Measurements from ENCODE around the gene TSEN2. TPM values are rescaled to one million over a fixed set of nuclear protein-coding genes. Genes with fewer than 3 reads are reported as not detected.

TSEN2 gene
- total RNA-seq, 2 experiments from 2014 or later, result 31.5 to 32.9 TPM

DNA sequence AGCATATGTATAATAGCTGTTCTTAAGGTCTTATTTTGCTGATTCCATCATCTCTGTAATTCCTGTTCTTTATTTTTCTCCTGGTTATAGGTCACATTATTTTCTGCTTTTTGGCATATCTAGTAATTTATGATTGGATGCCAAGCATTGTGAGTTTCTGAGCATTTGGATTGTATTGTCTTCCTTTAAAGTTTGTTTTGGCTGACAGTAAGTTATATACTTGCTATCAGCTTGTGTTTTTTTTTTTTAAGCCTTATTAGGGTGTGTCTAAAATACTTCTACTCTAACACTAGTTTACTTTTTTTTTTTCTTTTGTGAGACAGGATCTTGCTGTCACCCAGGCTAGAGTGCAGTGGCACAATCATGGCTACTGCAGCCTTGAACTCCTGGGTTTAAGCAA lies 82.7 kb downstream of the TSEN2 start:
- ChIA-PET POLR2A (no interaction called here), CTCF (no interaction called here)

DNA sequence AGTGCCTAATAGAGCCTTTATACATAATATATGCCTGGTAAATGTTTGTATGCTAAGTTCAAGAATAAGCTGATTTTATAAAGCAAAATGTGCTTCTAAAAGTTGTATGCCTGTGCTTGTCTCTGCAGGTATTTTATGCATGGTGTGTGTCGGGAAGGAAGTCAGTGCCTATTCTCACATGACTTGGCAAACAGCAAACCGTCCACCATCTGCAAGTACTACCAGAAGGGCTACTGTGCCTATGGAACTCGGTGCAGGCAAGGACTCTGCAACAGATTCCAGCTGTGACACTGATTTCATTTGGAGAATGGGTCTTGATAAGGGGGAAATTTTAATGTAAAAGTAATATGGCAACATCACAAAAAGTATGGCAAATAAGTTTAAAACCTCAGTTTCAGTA lies 84.5 kb downstream of the TSEN2 start:
- CTCF ChIA-PET, result interaction anchor here (0.6 to 1.7 kb wide), 2 partner anchors 8 to 148 kb away, joined by 3 to 4 read pairs; no protein-coding TSS in a partner anchor
- POLR2A ChIA-PET, result interaction anchor here (0.6 kb wide), 2 partner anchors 10 to 120 kb away, joined by 3 to 4 read pairs; no protein-coding TSS in a partner anchor

DNA sequence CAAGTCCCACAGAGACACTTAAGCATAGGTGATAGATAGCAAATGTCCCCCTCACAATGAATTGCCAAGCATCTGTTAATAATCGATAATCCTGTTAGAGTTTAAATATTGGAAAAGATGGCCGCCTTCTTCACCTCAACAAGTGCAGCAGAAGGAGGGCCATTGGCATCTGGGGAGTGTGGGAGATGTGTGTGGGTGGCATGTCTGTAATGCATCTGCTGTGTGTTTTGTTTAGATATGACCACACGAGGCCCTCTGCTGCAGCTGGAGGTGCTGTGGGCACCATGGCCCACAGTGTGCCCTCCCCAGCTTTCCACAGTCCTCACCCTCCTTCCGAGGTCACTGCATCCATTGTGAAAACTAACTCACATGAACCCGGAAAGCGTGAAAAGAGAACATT lies 85.6 kb downstream of the TSEN2 start:
- ChIA-PET CTCF (interaction anchor here (1.7 kb wide), 1 partner anchor 9 kb away, joined by 4 read pairs; no protein-coding TSS in a partner anchor), POLR2A (no interaction called here)

DNA sequence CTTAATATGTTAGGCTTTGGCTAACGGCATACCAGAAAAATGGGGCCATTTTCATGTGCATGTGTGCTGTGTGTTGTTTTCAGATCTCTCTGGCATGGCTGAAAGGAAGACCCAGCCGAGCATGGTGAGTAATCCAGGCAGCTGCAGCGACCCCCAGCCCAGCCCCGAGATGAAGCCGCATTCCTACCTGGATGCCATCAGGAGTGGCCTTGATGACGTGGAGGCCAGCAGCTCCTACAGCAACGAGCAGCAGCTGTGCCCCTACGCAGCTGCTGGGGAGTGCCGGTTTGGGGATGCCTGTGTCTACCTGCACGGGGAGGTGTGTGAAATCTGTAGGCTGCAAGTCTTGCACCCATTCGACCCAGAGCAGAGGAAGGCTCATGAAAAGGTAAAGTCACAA lies 87.7 kb downstream of the TSEN2 start:
- ChIA-PET CTCF (no interaction called here), POLR2A (no interaction called here)

DNA sequence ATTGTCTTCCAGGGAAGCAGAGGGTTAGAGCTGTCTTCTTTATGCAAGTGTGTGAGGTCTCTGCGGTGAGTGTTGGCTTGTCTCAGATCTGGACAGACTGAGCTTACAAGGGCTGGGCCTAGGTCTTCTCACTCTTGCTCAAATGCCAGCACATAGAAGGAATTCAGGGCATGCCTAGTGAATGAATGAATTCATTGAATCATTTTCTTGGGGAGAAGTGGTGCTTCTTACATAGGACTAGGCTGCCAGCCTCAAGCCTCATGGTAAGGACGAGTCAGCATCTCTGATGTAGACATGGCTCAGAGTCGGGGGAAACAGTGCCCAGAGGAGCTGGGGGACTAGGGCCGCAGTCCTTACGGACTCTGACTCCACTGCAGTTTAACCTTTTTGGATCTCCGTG lies 89.9 kb downstream of the TSEN2 start:
- CTCF ChIA-PET, result no interaction called here

DNA sequence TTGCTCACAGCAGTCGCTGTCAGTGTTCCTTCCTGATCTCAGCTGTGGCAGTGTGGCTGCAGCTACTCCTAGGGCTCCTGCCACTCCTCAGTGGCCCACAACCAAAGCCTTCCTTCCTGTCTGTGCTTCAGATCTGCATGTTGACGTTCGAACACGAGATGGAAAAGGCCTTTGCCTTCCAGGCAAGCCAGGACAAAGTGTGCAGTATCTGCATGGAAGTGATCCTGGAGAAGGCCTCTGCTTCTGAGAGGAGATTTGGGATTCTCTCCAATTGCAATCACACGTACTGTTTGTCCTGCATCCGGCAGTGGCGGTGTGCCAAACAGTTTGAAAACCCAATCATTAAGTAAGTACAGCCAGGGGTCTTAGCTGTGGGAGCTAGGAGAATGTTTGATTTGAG lies 90.4 kb downstream of the TSEN2 start:
- POLR2A ChIA-PET, result no interaction called here

More for the DNA sequence above, 89.9 kb downstream of the TSEN2 start:
- POLR2A ChIA-PET, result no interaction called here

DNA sequence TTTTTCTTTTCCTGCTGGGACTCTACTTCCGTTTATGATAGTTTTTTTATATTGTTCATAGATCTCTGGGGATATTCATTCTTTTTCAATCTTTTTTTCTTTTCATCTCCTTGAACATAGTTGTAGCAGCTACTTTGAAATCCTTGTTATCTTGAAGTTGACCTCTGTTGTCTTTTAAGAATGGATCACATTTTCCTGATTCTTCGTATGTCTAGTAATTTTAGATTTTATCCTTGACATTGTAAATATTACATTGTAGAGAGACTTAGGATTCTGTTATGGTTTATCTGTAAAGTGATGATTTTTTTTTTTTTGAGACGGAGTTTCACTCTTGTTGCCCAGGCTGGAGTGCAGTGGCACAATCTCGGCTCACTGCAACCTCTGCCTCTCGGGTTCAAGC lies 93.1 kb downstream of the TSEN2 start:
- POLR2A ChIA-PET, result no interaction called here
- CTCF ChIA-PET, result interaction anchor here (1.6 kb wide), 1 partner anchor 30 kb away, joined by 4 read pairs; no protein-coding TSS in a partner anchor

More for the DNA sequence above, 90.4 kb downstream of the TSEN2 start:
- CTCF ChIA-PET, result no interaction called here

DNA sequence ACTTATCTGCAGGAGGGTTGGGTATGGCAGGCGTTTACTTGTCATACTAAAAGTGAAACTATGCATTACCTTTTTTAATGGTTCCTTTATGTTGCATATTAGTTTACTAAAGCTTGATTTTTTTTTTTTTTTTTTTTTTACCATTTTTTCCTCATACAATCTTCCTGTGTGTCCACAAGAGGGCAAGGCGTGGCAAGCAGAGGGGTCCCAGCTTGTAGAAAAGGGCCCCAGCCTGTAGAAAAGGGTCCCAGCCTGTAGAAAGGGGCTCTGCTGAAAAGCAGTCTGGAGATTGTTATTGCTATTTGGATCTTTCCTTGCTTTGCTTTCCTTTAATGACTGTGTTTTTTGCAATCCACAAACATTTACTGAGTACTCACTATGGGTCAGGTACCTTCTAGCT lies 94.5 kb downstream of the TSEN2 start:
- POLR2A ChIA-PET, result interaction anchor here (1.2 kb wide), 1 partner anchor 10 kb away, joined by 4 read pairs; no protein-coding TSS in a partner anchor
- CTCF ChIA-PET, result interaction anchor here (1.6 kb wide), 1 partner anchor 28 kb away, joined by 4 read pairs; no protein-coding TSS in a partner anchor

DNA sequence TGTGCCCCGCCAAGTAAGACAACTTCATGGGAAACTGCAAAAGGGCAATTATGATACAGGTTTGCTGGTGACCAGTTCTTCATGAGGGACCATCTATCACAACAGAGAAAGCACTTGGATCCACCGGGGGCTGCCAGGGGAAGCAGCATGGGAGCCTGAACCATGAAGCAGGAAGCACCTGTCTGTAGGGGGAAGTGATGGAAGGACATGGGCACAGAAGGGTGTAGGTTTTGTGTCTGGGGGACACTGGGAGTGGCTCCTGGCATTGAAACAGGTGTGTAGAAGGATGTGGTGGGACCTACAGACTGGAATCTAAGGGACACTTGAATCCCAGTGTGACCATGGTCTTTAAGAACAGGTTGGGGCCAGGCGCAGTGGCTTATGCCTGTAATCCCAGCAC lies 95.2 kb downstream of the TSEN2 start:
- ChIA-PET POLR2A (interaction anchor here (1.2 kb wide), 1 partner anchor 11 kb away, joined by 4 read pairs; no protein-coding TSS in a partner anchor), CTCF (interaction anchor here (1.4 kb wide), 1 partner anchor 46 kb away, joined by 3 read pairs; no protein-coding TSS in a partner anchor)

DNA sequence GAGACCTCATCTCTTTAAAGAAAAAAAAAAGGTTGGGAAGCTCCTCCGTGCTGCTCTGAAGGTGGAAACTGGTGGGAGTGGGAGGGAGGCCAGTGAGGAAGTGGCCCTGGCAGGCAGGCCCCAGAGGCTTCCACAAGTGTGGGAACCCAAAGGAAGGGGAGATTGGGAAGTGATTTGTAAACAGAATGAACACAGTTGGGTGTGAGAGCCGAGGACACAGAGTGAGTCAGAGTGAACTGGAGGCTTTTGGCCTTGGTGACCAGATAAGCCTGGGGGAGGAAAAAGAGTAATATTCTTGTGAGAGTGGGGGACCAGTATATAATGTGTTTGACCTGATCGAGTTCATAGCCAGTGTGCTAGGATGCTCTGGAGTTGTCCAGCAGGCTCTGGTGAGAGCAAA lies 95.6 kb downstream of the TSEN2 start:
- POLR2A ChIA-PET, result no interaction called here
- CTCF ChIA-PET, result interaction anchor here (1.4 kb wide), 1 partner anchor 45 kb away, joined by 3 read pairs; no protein-coding TSS in a partner anchor

DNA sequence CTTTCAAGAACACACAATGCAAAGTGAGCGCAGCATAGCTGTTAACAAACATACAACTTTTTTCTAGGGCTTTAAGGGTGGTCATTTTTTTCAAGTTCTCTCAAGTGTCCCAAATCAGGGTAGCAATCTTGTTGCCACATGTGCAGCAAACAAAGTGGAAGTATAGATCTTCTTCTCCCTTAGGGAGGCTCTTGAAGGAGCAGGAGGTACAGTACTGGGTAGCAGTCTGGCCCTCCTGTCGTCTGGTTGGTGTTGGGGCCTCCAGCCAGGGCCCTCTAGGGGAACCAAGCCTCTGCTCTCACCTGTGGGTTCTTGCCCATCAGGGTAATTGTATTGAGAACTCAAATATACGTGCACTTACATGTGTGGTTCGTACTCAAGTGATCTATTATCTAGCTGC lies 98.5 kb downstream of the TSEN2 start:
- CTCF ChIA-PET, result interaction anchor here (0.6 kb wide), 1 partner anchor 738 kb away, joined by 3 read pairs; no protein-coding TSS in a partner anchor
- POLR2A ChIA-PET, result no interaction called here

Other genes with a start within 250 kb of the TSEN2 start
- under 1 TPM; 0.53 to 0.80 TPM for gene PPARG, start 195.4 kb upstream of the TSEN2 start, total RNA-seq
- gene MKRN2OS, start 61.0 kb downstream of the TSEN2 start, total RNA-seq, result not detected
- 10 to 100 TPM; 25.4 to 28.6 TPM for gene MKRN2, start 72.6 kb downstream of the TSEN2 start, total RNA-seq
- 10 to 100 TPM; 79.8 to 80.9 TPM for gene RAF1, start 179.6 kb downstream of the TSEN2 start, total RNA-seq